Measurements from ENCODE around the gene KIAA0930. TPM values are rescaled to one million over a fixed set of nuclear protein-coding genes. Genes with fewer than 3 reads are reported as not detected.
"Not testable (repeated sequence)": the region's sequence is repeated elsewhere in the genome, so short reads cannot be mapped to it uniquely, and the experiment has no call there.

The KIAA0930 gene
- total RNA-seq, 1 experiment from 2014 or later = 87.7 TPM

DNA sequence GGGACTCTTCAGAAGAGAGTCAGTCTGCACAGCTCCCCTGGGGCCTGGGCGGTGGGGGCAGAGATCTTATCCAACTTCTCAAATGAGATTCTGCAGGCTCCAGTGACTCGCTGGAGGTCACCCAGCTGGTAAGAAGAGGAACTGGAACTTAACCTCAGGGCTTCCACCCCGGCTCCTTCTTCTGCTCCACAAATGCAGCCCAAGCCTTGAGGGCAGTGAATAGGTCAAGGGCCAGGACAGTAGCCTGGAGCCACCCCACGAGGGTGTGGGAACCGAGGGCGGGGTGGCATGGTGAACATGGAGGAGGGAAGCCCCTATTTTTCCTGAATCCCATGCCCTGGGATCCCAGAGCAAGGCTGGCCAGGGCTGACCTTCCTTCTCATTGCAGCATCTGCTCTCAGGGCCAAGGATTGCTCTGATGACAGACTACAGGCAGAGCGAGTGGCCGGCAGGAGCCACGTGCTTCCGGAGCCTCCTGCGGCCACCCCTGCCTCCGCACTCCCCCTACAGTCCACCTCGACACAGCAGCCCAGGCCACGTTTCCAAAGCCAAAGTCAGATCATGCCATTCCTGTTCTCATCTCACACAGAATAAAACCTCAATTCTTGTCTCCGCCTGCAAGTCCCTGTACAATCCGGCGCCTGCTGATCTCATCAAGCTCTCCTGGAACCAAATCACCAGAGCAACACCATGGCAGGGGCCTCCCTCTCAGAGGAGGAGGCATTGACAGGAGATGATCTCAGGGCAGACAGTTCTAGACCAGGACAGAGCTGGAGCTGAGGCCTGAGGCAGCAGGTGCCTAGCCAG is 23.0 kb upstream of the KIAA0930 start:
- DNase-seq (ENCODE audit: low read depth) = peak; percentile 81

DNA sequence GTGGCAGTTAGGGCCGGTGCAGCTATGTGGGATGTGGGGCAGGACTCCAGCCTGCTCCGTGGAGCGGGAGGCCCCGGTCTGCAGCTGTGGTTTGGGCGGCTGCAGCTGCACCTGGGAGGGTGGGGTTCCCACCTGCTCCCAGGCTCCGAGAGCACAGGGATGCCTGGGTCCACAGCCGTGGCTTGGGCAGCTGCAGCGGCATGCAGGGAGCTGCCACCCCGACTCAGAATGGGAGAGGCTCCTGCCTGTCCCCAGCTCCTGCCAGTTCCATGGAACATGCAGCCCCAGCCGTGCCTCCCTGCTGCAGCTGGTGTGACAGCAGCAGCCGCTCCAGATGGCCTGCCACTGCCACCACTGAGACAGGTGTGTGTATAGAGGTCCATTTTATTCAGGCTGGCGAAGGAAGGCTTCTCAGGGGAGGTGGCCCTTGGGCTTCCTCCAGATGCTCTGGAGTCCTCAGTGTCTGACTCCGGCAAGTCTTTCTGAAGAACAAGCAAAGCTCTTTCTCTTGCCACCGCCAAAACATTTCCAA is 22.3 kb upstream of the KIAA0930 start:
- no peak for DNase-seq (ENCODE audit: low read depth)

DNA sequence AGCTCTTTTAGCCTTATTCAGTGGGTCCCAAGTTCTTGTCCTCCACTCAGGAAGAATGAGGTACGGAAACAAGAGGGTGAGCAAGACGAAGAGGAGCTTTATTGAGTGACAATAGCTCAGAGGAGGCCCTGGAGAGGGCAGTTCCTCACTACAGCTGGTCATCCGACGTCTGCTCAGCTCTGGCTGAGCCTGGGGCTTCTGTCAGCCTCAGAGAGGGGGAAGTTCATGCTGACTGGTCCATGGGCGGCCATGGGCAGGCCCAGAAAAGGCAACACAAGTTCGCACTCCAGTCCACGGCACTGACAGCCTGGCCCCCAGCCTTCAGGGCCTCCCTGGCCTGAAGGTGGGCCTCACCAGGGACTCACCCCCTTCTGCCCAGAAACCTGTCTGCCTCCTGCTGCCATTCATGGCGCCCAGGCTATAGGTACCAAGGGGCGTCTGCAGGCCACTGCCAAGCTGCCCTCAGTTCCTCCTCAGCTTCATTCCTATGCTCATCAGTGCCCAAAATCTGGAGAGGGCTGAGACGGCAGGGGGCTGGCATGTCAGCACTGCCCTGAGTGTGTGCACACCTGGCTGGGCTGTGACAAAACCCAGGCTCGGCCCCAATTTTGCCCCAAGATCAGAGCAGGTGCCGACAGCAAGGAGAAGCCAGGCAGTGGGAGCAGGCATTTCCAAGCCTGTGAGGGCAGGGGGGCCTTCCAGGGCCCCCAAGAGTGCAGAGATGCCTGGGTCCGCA is 21.7 kb upstream of the KIAA0930 start:
- DNase-seq (ENCODE audit: low read depth) = no peak

DNA sequence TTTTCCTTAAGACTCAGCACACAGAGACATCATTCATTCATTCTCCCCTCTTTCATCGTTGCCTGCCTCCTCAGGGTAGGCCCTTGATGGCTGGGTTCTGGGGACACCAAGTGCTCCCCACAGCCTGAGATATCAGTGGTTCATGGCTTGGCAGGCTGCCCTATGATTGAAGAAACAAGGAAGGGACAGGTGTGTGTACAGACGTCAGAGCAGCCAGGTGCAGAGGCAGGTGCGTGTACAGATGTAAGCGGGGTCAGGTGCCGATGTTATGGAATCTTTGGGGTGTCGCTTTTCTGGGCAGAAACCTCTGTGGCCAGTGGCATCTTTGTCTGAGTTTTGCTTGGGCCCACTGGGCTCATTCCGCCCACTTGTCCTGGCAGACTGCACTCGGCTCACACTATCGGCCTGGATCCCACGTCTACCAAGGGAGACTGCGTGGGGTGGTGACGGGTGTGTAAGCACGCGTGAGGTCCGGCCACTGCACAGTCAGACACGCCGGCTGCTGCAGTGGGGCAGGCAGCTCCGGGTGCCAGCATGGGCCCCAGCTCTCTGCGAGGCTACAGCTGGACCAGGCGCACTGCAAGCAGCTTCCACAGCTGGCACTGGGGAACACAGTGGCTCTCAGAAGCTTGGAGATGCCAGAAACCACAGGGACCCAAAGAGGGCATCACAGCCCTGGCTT is 20.9 kb upstream of the KIAA0930 start:
- DNase-seq (ENCODE audit: low read depth) = no peak

DNA sequence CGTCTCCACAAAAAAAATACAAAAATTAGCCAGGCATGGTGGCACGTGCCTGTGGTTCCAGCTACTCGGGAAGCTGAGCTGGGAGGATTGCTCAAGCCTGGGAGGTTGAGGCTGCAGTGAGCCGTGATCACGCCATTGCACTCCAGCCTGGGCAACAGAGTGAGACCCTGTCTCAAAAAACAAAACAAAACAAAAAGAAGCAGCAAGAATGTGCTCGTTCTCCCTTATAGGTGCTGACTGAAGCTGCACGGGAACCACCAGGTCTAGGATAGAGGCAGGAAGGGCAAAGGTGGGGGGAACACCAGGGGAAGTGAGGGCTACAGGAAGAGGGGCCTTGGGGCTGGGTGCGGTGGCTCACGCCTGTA is 19.7 kb upstream of the KIAA0930 start:
- not testable (repeated sequence) for DNase-seq (ENCODE audit: low read depth)

DNA sequence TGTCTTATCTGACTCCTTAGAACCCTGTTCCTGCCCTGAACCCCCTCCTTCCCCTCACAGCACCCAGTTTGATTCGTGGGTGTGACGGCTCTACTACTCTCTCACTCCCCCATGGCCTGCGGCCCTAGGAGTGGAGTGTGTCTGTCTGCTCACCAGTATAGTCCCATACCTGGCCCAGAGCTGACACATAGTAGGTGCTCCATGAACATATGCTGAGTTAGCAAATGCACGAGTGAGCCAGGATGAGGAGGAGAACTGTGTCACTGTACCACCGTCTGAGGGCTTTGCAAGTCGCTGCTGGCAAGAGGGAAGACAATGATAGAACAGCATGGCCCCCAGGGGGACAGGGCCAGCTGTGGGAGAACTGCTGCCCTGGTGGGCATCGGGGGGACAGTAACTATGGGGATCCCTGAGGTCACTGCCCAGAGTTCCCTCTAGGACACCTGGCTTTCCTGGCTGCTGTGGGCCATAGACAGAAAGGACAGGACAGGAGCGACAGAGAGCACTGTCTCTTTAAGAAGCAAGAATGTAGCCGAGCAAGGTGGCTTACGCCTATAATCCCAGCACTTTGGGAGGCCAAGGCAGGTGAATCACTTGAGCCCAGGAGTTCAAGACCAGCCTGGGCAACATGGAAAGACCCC is 19.2 kb upstream of the KIAA0930 start:
- DNase-seq (ENCODE audit: low read depth) = no peak

DNA sequence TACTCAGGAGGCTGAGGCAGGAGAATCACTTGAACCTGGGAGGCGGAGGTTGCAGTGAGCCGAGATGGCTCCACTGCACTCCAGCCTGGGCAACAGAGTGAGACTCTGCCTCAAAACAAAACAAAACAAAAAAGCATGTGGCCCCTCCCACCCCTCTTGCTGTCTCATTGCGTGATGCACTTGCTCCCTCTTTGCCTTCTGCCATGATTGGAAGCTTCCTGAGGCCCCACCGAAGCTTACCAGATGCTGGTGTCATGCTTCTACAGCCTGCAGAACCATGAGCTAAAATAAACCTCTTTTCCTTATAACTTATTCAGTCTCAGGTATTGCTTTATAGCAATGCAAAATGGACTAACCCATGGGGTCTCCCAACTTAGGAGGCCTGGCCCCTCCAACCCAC is 17.2 kb upstream of the KIAA0930 start:
- DNase-seq (ENCODE audit: low read depth) = not testable (repeated sequence)

DNA sequence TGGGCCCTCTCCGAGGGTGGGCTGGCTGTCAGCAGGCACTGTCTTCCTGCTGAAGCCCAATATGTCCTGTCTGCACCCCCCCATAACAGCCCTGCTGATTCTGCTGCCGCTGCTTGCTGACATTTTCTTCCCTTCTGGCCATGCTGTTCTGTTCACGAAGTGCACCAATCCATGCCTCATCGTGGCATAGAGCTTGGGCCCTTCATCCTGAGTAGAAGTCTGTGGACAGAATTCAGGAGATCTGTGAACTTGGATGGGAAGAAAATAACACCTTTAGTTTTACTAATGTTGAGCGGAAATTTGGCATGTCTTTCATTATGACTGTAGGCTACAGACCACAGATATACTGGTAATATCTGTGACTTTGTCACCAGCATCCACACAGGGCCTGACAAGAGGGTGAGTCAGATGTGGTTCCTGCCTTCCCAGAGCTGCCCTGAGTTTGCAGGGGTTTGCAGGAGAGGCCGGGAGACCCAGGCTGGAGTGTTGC is 14.1 kb upstream of the KIAA0930 start:
- DNase-seq (ENCODE audit: low read depth) = peak; percentile 37

DNA sequence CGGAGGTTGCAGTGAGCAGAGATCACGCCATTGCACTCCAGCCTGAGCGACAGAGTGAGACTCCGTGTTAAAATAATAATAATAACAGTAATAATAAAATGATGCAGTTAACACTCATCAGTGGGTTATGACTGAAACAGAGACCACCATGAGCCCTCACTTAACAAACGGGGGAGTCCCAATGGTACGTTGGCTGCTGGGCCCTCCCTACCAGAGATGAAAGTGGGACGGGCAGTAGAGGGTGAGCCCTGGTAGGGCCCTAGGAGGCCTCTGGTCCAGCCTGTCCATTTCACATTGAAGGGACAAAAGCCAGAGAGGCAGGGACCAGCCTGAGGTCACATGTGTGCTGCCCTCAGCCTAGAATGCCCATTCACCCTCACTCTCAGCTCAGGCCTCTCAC is 13.7 kb upstream of the KIAA0930 start:
- DNase-seq (ENCODE audit: low read depth) = no peak

DNA sequence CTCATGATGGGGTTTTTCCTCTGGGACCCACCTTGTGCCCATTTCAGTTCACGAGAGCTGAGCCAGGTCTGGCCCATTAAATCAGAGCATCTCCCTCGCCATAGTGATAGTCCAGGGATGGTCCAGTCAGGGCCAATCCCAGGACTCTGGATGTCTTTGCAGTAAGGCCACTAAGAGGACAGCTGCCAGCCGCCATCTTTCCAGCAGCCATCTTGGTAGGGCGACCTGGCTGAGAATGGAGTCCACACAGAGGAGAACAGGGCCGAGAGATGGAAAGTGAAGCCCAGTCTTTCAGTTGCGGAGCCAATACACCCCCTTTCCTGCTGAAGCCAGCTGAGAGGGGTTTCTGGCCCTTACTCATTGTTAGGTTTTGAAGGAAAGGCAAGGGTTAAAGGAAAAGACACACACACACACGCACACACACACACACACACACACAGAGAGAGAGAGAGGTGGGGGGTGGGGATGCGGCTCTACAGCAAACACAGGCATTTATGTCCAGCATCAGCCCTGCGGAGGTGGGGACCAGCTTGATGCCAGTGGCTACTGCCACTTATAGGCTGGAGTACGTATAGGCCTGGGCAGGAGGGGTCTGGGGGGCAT is 12.4 kb upstream of the KIAA0930 start:
- DNase-seq (ENCODE audit: low read depth) = no peak

DNA sequence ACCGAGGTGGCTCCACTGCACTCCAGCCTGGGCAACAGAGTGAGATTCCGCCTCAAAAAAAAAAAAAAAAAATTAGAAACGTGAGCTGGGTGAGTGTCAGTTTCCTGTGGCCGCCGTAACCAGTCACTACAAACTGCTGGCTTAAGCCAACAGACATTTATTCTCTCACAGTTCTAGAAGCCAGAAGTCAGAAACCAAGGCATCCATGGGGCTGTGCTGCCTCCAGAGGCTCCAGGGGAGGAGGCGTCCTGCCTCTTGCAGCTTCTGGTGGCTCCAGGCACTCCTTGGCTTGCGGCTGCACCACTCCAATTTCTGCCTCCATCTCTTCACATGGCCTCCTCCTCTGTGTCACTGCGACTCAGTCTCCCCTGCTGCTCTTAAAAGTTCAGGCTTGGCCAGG is 11.1 kb upstream of the KIAA0930 start:
- peak; percentile 45 for DNase-seq (ENCODE audit: low read depth)

DNA sequence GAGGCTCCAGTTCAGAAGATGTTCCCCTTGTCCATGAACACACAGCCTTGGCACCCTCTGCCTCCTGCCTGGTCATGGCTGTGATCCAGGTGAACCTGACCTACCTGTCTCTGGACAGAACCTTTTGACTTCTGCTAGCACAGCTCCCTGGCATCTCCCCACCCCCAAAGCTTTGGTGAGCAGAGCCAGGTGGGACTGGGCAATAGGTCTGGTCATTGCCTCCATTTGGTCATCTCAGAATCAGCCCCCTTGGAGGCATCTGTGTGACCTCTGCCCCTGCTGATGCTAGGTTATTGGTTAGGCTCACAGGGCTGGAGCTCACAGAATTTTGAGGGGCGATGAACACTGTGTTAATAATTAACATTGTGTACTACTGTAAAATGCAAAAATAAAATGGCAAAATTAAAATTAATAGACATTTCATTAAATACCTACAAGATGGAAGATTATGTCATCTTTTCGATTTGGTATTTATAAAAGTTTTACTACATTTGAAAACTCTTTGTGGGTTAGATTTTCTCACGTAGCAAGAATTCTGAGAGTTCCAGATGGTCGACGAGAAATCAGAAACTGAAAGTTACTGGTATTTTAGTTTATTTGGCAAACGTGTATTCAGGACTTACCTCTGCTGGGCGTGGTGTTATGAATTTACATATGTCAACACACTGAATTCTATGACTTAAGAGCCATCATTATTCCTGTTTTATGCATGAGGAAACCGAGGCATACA is 8.3 kb upstream of the KIAA0930 start:
- no peak for DNase-seq (ENCODE audit: low read depth)

DNA sequence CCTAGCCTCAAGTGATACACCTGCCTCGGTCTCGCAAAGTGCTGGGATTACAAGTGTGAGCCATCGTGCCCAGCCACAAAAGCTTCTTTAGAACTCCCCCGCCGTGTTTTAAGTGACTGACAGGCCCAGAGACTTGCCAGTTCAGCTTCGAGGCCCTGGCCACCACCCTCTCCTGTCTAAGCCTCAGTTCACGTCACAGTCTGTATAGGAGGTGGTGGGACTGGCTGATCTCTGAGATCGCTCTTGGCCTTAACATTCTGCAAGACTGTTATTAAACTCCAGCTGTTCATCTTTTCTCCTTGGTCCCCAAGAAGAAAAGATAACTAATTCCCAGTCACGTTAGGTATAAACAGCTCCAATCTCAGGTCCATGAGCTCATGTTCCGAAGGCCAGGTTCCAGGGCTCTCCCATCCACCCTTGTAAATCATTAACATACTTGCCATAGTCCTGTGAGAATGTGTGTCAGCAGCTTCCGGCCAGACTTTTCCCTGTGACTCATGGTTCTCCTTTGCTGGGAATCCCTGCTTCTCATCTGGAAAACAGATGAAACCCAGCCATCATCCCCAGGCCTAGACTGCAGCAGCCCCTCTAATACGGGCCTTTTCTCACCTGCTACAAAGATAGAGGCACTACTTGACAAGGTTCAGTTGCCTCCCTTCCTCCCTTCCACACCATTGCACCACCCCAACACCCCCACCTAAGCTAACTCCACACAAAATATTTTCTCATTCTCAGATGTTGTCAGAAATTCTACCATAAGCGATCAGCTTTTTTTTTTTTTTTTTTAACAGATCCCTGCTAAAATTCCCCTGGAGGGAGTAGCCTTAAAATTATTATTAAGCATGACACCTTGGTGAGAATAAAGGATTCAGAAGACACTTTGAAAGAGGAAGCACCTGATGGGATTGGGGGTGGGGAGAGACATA is 5.6 kb upstream of the KIAA0930 start:
- peak; percentile 95 for DNase-seq (ENCODE audit: low read depth)

DNA sequence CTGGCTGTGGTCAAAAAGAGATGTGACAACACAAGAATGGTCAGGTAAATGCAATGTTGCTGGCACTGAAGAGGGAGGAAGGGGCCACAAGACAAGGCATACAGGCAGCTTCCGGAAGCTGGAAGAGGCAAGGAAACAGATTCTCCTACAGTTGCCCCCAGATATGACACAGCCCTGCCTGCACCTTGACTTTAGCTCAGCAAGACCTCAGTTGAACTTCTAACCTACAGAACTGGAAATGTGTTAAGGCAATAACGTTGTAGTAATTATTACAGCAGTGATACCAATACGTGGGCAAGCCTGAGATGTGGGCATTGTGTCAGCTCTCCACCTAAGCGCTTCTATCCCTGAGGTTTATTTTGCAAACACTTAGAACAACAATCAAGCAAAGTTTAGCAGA is 4.2 kb upstream of the KIAA0930 start:
- DNase-seq (ENCODE audit: low read depth) = no peak

DNA sequence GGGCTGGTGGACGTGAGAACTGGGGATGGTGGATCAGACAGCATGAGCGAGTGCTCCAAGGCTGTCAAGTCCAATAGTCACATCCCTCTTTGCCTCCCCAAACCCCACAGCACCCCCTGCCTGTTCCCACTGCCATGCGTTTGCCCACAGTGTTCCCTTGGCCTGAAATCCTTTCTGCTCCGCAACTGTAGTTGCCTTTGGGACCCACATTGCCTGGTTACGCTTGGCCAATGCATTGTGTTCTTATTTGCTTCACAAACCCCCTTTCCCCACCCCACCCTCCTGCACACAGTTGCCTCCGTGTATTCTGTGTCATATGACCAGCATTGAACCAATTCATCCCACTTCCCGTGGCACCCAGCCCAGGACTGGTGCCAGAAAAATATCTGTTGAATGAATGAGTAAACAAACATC is 2.1 kb upstream of the KIAA0930 start:
- no peak for DNase-seq (ENCODE audit: low read depth)

DNA sequence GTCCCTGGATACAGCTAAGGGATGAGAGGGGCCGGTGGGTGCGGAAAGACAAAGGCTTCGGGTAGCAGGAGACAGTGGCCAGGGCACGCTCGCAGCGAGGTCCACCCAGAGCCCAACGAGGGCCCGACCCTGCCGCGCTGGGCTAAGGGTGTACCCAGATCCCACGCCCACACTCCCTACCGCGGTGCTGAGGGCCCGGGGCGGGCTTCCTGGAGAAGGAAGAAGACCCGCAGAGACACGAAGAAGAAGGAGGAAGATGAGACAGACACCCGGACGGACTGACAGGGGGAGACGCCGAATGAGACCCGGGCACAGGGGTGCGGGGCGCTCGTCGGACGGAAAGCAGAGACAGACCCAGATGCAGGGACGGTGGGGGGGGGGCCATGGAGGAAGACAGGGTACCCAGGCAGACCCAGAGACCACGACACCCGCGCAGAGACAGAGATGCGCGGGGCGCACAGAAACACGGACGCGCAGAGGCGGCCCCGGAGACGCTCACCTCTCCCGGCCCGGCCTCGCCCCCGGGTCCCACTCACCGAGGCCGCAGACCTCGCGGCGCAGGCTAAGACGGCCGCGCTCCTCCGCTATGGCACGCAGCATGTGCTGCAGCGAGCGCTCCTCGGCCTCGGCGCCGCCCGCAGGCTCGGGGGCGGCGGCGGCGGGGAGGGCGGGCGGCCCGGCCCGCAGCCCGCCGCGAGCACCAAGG is 437 bp downstream of the KIAA0930 start:
- DNase-seq (ENCODE audit: low read depth) = no peak

DNA sequence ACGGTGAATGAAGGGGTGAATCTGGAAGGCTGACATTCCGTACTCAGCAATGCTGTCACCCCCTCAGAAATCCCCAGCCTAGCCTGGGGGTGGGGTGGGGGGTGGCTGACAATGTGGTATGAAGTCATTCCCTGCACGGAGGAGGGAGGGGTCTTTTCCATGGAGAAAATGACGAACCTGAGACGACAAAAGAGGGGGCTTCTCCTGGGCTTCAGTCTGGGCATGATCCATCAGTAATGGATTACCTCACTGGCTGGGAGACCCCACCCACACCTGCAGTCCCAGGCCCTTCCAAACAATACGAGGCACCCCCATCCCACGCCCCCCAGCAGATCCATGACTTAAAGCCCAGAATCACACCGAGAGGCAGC is 1.0 kb downstream of the KIAA0930 start:
- DNase-seq (ENCODE audit: low read depth) = no peak

DNA sequence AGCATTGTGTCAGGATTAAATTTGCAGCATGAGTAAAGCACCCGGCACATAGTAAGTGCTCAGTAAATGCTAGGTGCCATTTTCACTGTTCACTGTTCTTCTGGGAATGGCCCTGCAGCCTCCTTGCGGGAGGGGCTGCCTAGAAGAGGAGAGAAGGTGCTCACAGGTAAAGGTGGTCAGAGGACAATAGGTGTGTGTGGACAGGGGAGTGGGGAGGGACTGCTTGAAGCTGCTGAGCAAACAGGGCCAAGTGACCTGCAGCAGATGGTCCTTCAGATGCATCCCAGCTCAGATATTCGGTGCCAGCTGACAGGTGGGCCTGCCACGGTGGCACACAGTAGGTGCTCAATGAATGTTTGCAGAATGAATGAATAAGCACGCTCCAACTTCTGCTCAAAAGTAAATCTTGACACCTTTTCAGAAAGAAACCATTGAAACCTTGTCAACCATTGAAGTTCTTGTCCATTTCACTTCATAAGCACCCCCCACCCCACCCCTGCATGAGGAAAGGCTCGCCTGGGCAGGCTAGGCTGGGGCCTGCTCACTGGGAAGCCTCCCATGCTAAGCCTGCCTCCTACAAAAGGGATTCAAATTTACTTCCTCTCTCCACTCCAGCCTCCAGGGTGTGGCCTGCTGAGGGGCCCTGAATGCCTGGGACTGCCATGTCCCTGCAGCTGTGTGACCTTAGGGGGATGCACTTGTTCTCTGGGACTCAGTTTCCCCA is 1.6 kb downstream of the KIAA0930 start:
- DNase-seq (ENCODE audit: low read depth) = no peak

Measured in HT1080 (cell line).